Skeletal muscle satellite cell (primary cell): ENCODE results near the gene MRPS5.

Experiments
- H3K27me3 ChIP-seq: 2 replicates; pipeline ENCODE4 v1.7.0; 2013; ENCODE audit warnings: low read length; ENCODE audit not compliant: control insufficient read depth, insufficient read depth
- H3K36me3 ChIP-seq: 2 replicates; pipeline ENCODE4 v1.7.0; 2013; ENCODE audit warnings: mild to moderate bottlenecking, control low read depth, low read length; ENCODE audit not compliant: insufficient read depth
- H3K4me1 ChIP-seq: 2 replicates; pipeline ENCODE4 v1.7.0; 2013; ENCODE audit warnings: low read length; ENCODE audit not compliant: control insufficient read depth, insufficient read depth
- H3K4me2 ChIP-seq: 2 replicates; pipeline ENCODE4 v1.7.0; 2013; ENCODE audit warnings: mild to moderate bottlenecking, low read length
- H3K4me3 ChIP-seq: 2 replicates; pipeline ENCODE4 v1.7.0; 2013; ENCODE audit warnings: low read length
- H3K9ac ChIP-seq: 2 replicates; pipeline ENCODE4 v1.7.0; 2013; ENCODE audit warnings: mild to moderate bottlenecking, low read depth, low read length, moderate library complexity
- H3K9me3 ChIP-seq: replicated peaks from 2 replicates; pipeline ENCODE4 v1.7.0; 2013; ENCODE audit warnings: mild to moderate bottlenecking, control low read depth, low read length

MRPS5 gene

DNA sequence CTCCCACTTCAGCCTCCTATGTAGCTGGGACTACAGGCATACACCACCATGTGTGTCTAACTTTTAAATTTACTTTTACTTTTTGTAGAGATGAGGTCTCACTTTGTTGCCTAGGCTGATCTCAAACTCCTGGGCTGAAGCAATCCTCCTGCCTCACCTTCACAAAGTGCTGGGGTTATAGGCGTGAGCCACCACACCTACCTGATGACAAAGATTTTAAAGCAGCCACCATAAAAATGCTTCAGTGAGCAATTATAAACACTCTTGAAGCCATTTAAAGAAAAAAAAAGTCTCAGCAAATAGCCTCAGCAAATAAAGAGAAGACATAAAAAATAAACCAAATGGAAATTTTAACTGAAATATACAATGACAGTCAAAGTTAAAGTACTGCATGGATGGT, 35.6 kb downstream of the MRPS5 start:
- no peak overlapping the region for H3K9ac ChIP-seq
- H3K4me3 ChIP-seq, result no peak overlapping the region
- no peak overlapping the region for H3K4me2 ChIP-seq
- no peaks in the 10 kb centered on the region for H3K9me3 ChIP-seq
- no peaks in the 10 kb centered on the region for H3K4me1 ChIP-seq
- no peaks in the 10 kb centered on the region for H3K27me3 ChIP-seq
- peaks cover 40% of the 10 kb centered on the region for H3K36me3 ChIP-seq

DNA sequence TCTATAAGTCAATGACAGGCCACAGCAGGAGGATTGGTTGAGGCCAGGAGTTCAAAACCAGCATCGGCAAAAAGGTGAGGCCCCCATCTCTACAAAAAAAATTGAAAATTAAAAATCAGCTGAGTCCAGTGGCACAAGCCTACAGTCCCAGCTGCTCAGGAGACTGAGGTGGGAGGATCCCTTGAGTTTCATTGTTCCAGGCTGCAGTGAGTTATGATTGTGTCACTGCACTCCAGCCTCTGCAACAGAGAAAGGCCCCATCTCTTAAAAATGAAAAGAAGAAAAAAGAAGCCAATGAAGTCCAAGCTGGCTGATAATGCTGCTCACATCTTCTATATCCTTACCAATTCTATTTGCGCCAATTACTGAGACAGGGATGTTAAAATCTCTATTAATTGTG, 39.1 kb downstream of the MRPS5 start:
- H3K9me3 ChIP-seq, result no peaks in the 10 kb centered on the region
- no peaks in the 10 kb centered on the region for H3K4me1 ChIP-seq
- peaks cover 19% of the 10 kb centered on the region for H3K27me3 ChIP-seq
- H3K36me3 ChIP-seq, result peaks cover 25% of the 10 kb centered on the region
- no peak overlapping the region for H3K4me3 ChIP-seq
- no peak overlapping the region for H3K4me2 ChIP-seq
- H3K9ac ChIP-seq, result no peak overlapping the region

DNA sequence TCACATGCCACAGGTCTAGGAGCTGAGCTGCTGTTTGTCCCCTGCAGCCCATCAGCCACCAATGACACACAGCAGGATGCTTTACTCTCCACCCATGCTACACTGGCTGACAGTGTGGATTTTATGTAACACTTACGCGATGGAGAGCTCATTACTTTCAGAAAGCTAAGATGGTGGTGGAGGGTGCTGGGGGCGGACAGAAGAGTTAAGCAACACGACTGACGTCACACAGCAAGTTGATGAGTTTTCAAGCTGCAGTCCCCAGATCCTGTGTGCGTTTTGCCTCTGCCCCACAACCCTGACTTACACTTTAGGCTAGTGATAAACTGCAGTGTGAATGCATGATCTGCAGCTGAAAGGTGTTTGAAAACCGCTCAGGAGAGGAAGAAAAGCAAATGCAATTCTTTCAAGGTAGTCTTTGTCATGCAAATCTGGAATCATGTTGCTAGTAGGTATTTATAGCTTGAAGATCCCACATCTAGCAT, 42.4 kb downstream of the MRPS5 start:
- H3K4me3 ChIP-seq, result no peak overlapping the region
- H3K27me3 ChIP-seq, result peaks cover 47% of the 10 kb centered on the region
- H3K4me2 ChIP-seq, result no peak overlapping the region
- no peaks in the 10 kb centered on the region for H3K36me3 ChIP-seq
- no peak overlapping the region for H3K9ac ChIP-seq
- no peaks in the 10 kb centered on the region for H3K9me3 ChIP-seq
- peaks cover 5% of the 10 kb centered on the region for H3K4me1 ChIP-seq

DNA sequence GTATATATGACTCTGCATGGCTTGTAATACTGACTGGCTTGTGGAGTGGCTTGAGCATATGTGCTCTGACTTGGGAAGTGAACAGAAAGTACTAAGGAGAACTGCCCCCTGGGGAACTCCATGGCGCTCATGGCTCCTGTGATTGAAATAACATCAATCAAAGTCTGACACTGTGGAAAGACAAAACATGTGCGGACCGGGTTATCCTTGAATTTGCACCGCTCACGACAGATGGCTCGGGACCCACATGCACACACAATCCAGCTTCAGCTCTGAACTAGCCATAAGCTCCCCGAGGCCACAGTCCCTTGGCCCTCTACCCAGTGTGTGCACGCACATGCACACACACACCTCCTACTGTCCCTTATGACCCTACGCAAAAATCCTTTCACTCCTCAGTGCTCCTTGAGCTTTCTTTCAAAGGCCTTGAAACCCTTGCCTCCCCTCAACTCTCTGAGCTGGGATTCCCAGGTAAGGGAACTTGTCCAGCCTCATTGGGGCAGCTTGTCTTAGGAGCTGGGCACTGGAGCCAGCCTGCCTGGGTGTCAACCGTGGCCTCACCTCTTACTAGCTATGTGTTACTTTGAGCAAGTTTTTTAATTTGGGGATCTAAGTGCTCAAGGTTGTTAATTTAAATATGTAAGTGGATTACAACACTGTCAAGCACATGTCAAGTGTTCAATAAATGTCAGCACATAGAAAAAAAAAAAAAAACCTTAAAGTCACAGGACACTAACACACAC, 43.6 kb downstream of the MRPS5 start:
- Histone ChIP-seq H3K9ac (no peak overlapping the region), H3K36me3 (no peaks in the 10 kb centered on the region), H3K4me1 (peaks cover 5% of the 10 kb centered on the region), H3K4me3 (no peak overlapping the region), H3K27me3 (peaks cover 59% of the 10 kb centered on the region), H3K9me3 (no peaks in the 10 kb centered on the region), H3K4me2 (no peak overlapping the region)

DNA sequence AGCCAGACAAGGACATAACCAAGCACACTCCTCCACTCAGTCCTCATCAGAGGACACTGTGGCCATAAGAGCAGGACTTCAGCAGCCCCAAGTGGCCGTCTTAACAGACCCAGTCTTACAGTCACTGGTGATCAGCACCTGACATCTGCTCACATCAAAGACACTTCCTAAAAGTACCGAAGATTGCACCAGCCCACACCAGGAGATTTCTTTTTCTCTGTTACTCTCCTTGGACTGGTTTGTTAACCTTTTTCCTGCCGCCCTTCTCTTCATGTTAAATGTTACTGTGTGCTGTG, 44.1 kb downstream of the MRPS5 start:
- H3K9ac ChIP-seq, result no peak overlapping the region
- peaks cover 5% of the 10 kb centered on the region for H3K4me1 ChIP-seq
- peaks cover 65% of the 10 kb centered on the region for H3K27me3 ChIP-seq
- H3K4me3 ChIP-seq, result no peak overlapping the region
- H3K36me3 ChIP-seq, result no peaks in the 10 kb centered on the region
- H3K9me3 ChIP-seq, result no peaks in the 10 kb centered on the region
- no peak overlapping the region for H3K4me2 ChIP-seq

DNA sequence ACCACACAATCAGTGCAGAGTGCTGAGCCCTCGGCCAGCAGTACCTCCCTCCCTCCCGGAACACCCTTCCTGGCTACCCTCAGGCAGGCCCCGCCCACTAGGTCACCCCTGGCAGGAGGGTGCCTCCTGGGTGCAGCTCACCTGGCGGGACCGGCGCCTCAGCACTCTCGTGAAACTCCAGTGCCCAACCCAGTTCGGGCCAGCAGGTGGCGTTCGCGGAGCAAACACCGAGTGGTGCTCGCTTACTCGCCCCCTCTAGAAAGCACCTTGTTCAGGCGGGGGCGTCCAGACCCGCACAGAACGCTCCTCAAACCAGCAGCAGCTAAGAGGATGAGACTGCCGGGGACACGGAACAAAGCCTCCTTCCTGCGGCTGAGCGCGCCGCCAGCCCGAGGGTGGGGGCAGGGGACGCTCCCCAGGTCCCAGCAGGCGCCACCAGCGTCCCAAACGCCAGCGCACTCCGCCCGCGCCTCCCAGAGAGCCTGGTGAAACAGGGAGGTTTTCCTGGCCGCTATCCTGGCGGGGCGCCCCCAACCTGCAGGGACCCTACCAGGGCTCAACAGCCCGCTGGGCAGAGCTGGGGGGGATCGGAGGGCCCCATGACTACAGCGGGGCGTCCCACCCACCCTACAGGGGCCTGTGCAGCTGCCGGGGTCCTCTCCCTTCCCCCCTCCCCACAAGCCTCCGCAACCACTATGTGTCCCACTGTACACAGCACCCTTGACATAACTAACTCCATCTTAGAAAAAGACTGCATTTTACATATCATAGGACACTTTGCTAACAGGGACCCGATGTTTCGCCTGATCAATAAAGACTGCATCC, 44.7 kb downstream of the MRPS5 start:
- H3K9me3 ChIP-seq, result no peaks in the 10 kb centered on the region
- no peaks in the 10 kb centered on the region for H3K36me3 ChIP-seq
- H3K4me2 ChIP-seq, result peak overlapping the region; percentile 88
- peak overlapping the region; percentile 65 for H3K4me3 ChIP-seq
- peaks cover 70% of the 10 kb centered on the region for H3K27me3 ChIP-seq
- peaks cover 5% of the 10 kb centered on the region for H3K4me1 ChIP-seq
- no peak overlapping the region for H3K9ac ChIP-seq

DNA sequence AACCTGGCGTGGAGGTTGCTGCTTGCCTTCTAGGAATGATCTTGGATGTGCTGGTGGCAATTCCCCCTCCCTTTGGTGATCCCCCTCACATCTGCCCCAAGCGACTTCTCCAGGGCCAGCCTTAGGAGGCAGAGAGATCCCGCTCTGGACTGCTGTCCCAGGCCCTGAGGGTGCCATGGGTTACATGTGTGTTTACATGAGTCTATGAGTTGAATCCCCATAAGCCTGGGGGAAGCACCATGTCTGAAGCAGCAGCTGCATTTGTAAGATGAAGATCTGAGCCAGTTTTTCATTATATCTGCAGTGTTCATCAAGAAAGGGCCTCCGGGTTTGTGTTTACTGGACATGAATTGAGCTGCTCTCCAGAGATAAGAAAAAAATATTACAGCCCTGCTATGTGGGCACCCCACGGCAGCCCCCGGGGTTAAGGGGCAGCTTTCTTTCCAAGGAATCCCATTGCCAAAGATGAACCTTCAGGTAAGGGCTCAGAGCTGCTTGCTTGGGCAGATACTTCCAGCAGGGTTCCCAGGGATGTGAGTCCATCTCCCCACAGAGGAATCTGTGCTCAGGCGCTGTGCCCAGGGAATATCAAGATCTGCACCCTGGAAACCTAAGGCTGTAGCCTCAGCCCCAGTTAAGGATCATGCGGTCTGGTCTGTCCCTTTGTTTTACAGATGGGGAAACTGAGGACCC, 46.0 kb downstream of the MRPS5 start:
- H3K9me3 ChIP-seq, result no peaks in the 10 kb centered on the region
- H3K4me3 ChIP-seq, result no peak overlapping the region
- H3K9ac ChIP-seq, result no peak overlapping the region
- H3K27me3 ChIP-seq, result peaks cover 76% of the 10 kb centered on the region
- no peak overlapping the region for H3K4me2 ChIP-seq
- no peaks in the 10 kb centered on the region for H3K36me3 ChIP-seq
- peaks cover 5% of the 10 kb centered on the region for H3K4me1 ChIP-seq

- Histone ChIP-seq H3K27me3 (peaks cover 76% of the 10 kb centered on the region), H3K9me3 (no peaks in the 10 kb centered on the region), H3K4me2 (no peak overlapping the region), H3K4me3 (no peak overlapping the region), H3K36me3 (no peaks in the 10 kb centered on the region), H3K9ac (no peak overlapping the region), H3K4me1 (peaks cover 5% of the 10 kb centered on the region)
Observed at GRCh38 chr2:95074663-95075439, 46.8 kb downstream of the MRPS5 start.

DNA sequence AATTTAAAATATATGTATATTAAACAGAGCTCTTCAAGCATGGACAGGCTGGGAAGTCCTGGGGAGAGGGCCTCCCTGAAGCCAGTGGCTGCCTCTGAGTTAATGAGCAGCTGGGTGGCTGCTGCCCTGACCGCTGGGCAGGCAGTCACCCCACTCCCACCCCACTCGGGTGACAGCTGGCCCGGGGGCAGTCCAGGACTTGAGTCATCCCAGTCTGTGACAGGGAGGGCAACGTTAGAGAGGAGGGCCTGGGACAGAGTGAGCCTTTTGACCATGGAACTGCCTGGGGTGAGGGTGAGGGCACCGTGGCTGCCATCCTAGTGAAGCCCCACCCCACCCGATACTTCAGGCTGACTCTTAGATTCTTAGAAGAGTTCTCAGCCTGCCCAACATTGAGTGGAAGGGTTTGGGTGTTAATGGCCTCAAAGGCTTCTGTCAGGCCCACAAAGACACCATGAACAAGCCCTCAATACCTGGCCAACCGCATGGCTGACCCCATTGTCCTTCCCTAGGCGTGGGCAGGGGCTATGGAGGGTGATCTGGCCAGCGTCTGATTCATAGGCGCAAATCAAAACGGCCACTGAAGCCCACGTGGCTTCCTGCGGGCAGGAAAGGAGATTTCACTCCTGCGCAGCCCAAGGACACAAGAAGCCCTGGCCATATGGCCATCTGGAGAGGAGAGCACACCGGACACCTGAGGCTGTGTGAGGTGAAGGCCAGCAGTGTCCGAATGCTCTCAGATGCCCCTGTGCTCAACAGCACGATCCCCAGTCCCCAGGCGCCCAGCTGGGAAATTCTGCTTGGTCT, 47.5 kb downstream of the MRPS5 start:
- Histone ChIP-seq H3K4me3 (no peak overlapping the region), H3K27me3 (peaks cover 78% of the 10 kb centered on the region), H3K36me3 (no peaks in the 10 kb centered on the region), H3K9me3 (no peaks in the 10 kb centered on the region), H3K4me2 (no peak overlapping the region), H3K4me1 (peaks cover 5% of the 10 kb centered on the region), H3K9ac (no peak overlapping the region)

DNA sequence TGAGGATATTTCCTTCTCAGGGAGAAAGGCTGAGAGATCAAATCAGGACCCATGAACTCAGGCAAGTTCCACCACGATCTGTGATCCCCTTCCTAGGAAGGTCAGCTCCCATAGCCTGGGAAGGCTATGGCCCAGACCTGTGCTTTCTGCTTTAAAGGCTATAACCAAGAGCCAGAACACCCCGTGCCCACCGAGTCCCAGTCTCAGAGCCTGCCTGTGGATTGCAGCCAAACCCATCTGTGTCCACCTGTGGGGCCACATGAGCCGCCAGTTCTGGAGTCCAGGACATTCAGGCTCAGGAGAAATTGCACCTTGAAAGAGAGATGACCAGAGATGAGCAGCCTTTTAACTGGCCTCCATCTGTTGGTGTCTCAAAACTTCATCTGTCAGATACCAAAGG, 49.2 kb downstream of the MRPS5 start:
- H3K4me1 ChIP-seq, result peaks cover 5% of the 10 kb centered on the region

More for the DNA sequence above, 49.2 kb downstream of the MRPS5 start:
- no peak overlapping the region for H3K4me3 ChIP-seq
- no peak overlapping the region for H3K9ac ChIP-seq
- H3K9me3 ChIP-seq, result no peaks in the 10 kb centered on the region
- H3K4me2 ChIP-seq, result no peak overlapping the region
- no peaks in the 10 kb centered on the region for H3K36me3 ChIP-seq
- peaks cover 65% of the 10 kb centered on the region for H3K27me3 ChIP-seq
